HAP-1 (cell line): ENCODE data around the gene SERPINB6.
"Not testable (repeated sequence)": the region's sequence is repeated elsewhere in the genome, so short reads cannot be mapped to it uniquely, and the experiment has no call there.

Source experiments
- DNase-seq, 2 experiments: peaks; one replicate each; pipeline ENCODE4 v3.0.0-alpha.2; 2016 to 2020; ENCODE audit warnings: low spot score in 2 of 2
- H3K27me3 ChIP-seq: fragments of 250-450 bp; sonication (Bioruptor Pico); 2 replicates; pipeline ENCODE4 v1.5.1; 2020; ENCODE audit warnings: low read depth, mild to moderate bottlenecking, moderate library complexity
- H3K36me3 ChIP-seq: fragments of 250-450 bp; sonication (Bioruptor Pico); replicated peaks from 2 replicates; pipeline ENCODE4 v1.5.1; 2020; ENCODE audit warnings: mild to moderate bottlenecking
- H3K4me1 ChIP-seq: fragments of 250-450 bp; sonication (Bioruptor Pico); 2 replicates; pipeline ENCODE4 v1.5.1; 2020; ENCODE audit warnings: mild to moderate bottlenecking
- H3K4me3 ChIP-seq: fragments of 250-450 bp; sonication (Bioruptor Pico); 2 replicates; pipeline ENCODE4 v1.5.1; 2020; ENCODE audit warnings: mild to moderate bottlenecking, moderate library complexity
- H3K9me3 ChIP-seq: fragments of 250-450 bp; sonication (Bioruptor Pico); 2 replicates; pipeline ENCODE4 v1.5.1; 2020; ENCODE audit warnings: mild to moderate bottlenecking, moderate library complexity
- in situ Hi-C: fragments of 300-500 bp; cut with MboI; formaldehyde crosslinking; loops from 3 replicates; pipeline ENCODE4 v1.14.3; 2020; ENCODE audit warnings: low sequenced_read_pairs, inconsistent platforms, mixed read lengths

SERPINB6 gene

GRCh38 chr6:3007571-3007970, 36.2 kb upstream of the SERPINB6 start:
- no peaks in the 10 kb centered on the region for H3K27me3 ChIP-seq
- peaks cover 78% of the 10 kb centered on the region for H3K36me3 ChIP-seq
- DNase-seq: no peak
- in situ Hi-C loops: no loop called here
- no peaks in the 10 kb centered on the region for H3K4me1 ChIP-seq
- no peak overlapping the region for H3K4me3 ChIP-seq
- H3K9me3 ChIP-seq: no peaks in the 10 kb centered on the region

DNA sequence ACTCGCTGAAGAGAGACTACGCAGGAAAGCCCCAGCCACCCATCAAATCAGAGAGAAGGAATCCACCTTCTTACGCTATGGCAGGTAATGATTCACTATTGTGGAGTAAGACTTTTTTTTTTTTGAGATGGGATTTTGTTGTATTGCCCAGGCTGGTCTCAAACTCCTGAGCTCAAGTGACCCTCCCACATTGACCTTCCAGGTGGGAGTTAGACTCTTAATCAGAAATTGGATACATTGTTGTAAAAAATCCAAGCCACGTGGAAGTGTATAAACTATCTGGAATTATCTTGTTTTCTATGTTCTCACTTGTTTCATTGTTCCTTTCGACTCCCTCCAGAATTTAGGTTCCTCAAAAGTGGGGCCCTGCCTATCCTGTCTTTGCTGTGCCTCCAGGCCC, 35.1 kb upstream of the SERPINB6 start:
- Histone ChIP-seq H3K4me3 (no peak overlapping the region), H3K36me3 (peaks cover 73% of the 10 kb centered on the region)
- in situ Hi-C loops: no loop called here

DNA sequence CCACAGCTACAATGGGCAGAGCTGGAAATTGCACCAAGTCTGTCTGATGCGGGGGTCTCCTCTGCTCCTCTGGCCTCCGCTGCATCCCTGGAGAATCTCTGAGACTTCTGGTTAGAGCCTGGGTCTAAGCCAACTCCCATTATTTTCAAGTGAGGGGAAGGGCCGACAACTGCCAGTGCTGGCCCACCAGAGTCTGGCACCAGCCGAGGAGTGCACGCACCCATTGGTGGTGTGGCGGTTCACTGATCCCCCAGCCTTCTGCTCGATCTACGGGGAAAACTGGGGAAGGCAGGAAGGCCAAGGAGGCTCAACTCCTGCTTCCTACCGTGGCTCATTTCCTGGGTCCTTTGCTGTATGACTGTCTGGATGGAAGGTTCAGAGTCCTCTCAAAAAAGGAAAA, 34.5 kb upstream of the SERPINB6 start:
- Histone ChIP-seq H3K4me3 (no peak overlapping the region), H3K27me3 (no peaks in the 10 kb centered on the region), H3K4me1 (peaks cover 13% of the 10 kb centered on the region), H3K36me3 (peaks cover 67% of the 10 kb centered on the region), H3K9me3 (no peaks in the 10 kb centered on the region)
- in situ Hi-C loops: no loop called here
- DNase-seq: no peak

More for the DNA sequence above, 35.1 kb upstream of the SERPINB6 start:
- H3K4me1 ChIP-seq: peaks cover 8% of the 10 kb centered on the region
- H3K9me3 ChIP-seq: no peaks in the 10 kb centered on the region
- DNase-seq: no peak
- no peaks in the 10 kb centered on the region for H3K27me3 ChIP-seq

- in situ Hi-C loops: no loop called here
- H3K27me3 ChIP-seq: no peaks in the 10 kb centered on the region
- no peak for DNase-seq
- H3K4me1 ChIP-seq: peaks cover 13% of the 10 kb centered on the region
- peaks cover 59% of the 10 kb centered on the region for H3K36me3 ChIP-seq
- no peaks in the 10 kb centered on the region for H3K9me3 ChIP-seq
- no peak overlapping the region for H3K4me3 ChIP-seq
These were observed 33.7 kb upstream of the SERPINB6 start for GRCh38 chr6:3005077-3005476.

- not testable (repeated sequence) for DNase-seq, H3K27me3 ChIP-seq, H3K9me3 ChIP-seq, H3K4me3 ChIP-seq
- Histone ChIP-seq H3K36me3 (peaks cover 41% of the 10 kb centered on the region), H3K4me1 (peaks cover 20% of the 10 kb centered on the region)
- in situ Hi-C loops: loop anchor here (5.0 kb wide), 1 partner anchor 49 kb away; no protein-coding TSS in a partner anchor
These were observed 31.9 kb upstream of the SERPINB6 start for GRCh38 chr6:3003226-3003625.

GRCh38 chr6:3001773-3002293, 30.5 kb upstream of the SERPINB6 start:
- H3K9me3 ChIP-seq: no peaks in the 10 kb centered on the region
- in situ Hi-C loops: loop anchor here (5.0 kb wide), 1 partner anchor 50 kb away; no protein-coding TSS in a partner anchor
- peaks cover 29% of the 10 kb centered on the region for H3K36me3 ChIP-seq
- H3K27me3 ChIP-seq: no peaks in the 10 kb centered on the region
- H3K4me1 ChIP-seq: peaks cover 22% of the 10 kb centered on the region
- H3K4me3 ChIP-seq: peak overlapping the region; percentile 90
- peak; percentile 50 to 89 for DNase-seq

DNA sequence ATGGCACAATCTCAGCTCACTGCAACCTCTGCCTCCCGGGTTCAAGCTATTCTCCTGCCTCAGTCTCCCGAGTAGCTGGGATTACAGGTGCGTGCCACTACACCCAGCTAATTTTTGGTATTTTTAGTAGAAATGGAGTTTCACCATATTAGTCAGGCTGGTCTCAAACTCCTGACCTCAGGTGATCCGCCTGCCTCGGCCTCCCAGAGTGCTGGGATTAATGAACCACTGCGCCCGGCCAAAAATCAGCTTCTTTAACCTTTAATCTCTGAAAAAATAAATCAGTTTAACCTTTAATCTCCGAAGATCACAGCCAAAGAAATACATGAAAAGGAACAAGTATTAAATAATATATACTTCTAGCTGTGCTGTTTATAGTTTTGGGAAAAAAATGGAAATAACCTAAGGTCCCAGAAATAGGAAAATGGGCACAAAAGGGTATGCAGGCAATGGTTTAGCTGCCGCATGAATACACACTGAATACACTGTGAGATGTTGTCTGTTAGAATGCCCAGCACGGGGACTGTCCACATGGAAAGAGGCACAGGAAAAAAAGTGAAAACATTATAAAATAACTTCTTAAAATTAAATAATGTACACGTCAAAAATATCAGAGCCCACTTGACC, 29.9 kb upstream of the SERPINB6 start:
- Histone ChIP-seq H3K4me3 (peak overlapping the region; percentile 90), H3K4me1 (peaks cover 22% of the 10 kb centered on the region), H3K9me3 (no peaks in the 10 kb centered on the region), H3K27me3 (no peaks in the 10 kb centered on the region), H3K36me3 (peaks cover 23% of the 10 kb centered on the region)
- in situ Hi-C loops: loop anchor here (5.0 kb wide), 1 partner anchor 51 kb away; no protein-coding TSS in a partner anchor
- DNase-seq: no peak

- in situ Hi-C loops: loop anchor here (5.0 to 25.0 kb wide), 4 partner anchors 52 to 1012 kb away; a partner anchor contains a TSS
- H3K4me3 ChIP-seq: peak within 1 kb of the TSS; percentile 90
- H3K9me3 ChIP-seq: no peaks in the 10 kb centered on the region
- no peaks in the 10 kb centered on the region for H3K27me3 ChIP-seq
- peaks cover 22% of the 10 kb centered on the region for H3K4me1 ChIP-seq
- peak; percentile 81 to 97 for DNase-seq
- H3K36me3 ChIP-seq: peaks cover 12% of the 10 kb centered on the region
These were observed 28.5 kb upstream of the SERPINB6 start, which contains the start of gene NQO2 for GRCh38 chr6:2999618-3000557. Gene NQO2 (plus strand): TSS chr6:2999894. CDS start chr6:3006553, 6,659 bp downstream.

GRCh38 chr6:2998998-2999617, 27.7 kb upstream of the SERPINB6 start:
- H3K4me1 ChIP-seq: peaks cover 22% of the 10 kb centered on the region
- H3K4me3 ChIP-seq: peak overlapping the region; percentile 90
- in situ Hi-C loops: loop anchor here (5.0 to 25.0 kb wide), 3 partner anchors 253 to 1013 kb away; a partner anchor contains a TSS
- peaks cover 5% of the 10 kb centered on the region for H3K36me3 ChIP-seq
- H3K27me3 ChIP-seq: no peaks in the 10 kb centered on the region
- DNase-seq: no peak
- no peaks in the 10 kb centered on the region for H3K9me3 ChIP-seq

GRCh38 chr6:2998249-2998997, 27.1 kb upstream of the SERPINB6 start:
- H3K36me3 ChIP-seq, H3K27me3 ChIP-seq, H3K9me3 ChIP-seq: not testable (repeated sequence)
- H3K4me3 ChIP-seq: peak overlapping the region; percentile 90
- DNase-seq: peak; percentile 26 to 48
- in situ Hi-C loops: loop anchor here (5.0 to 25.0 kb wide), 3 partner anchors 254 to 1014 kb away; a partner anchor contains a TSS
- H3K4me1 ChIP-seq: peaks cover 22% of the 10 kb centered on the region

- DNase-seq: no peak
- no peaks in the 10 kb centered on the region for H3K9me3 ChIP-seq
- in situ Hi-C loops: loop anchor here (10.0 to 25.0 kb wide), 2 partner anchors 741 to 1018 kb away; a partner anchor contains a TSS
- no peaks in the 10 kb centered on the region for H3K36me3 ChIP-seq
- no peak overlapping the region for H3K4me3 ChIP-seq
- no peaks in the 10 kb centered on the region for H3K27me3 ChIP-seq
- H3K4me1 ChIP-seq: peaks cover 21% of the 10 kb centered on the region
These were observed 22.5 kb upstream of the SERPINB6 start for GRCh38 chr6:2993755-2994317.

- no peaks in the 10 kb centered on the region for H3K9me3 ChIP-seq
- peaks cover 21% of the 10 kb centered on the region for H3K4me1 ChIP-seq
- H3K4me3 ChIP-seq: no peak overlapping the region
- in situ Hi-C loops: loop anchor here (10.0 to 25.0 kb wide), 2 partner anchors 742 to 1020 kb away; a partner anchor contains a TSS
- H3K36me3 ChIP-seq: no peaks in the 10 kb centered on the region
- no peak for DNase-seq
- H3K27me3 ChIP-seq: no peaks in the 10 kb centered on the region
These were observed 21.1 kb upstream of the SERPINB6 start for GRCh38 chr6:2992330-2992979.
